ENCODE measurements around the gene CAP2.

Gene CAP2

DNA sequence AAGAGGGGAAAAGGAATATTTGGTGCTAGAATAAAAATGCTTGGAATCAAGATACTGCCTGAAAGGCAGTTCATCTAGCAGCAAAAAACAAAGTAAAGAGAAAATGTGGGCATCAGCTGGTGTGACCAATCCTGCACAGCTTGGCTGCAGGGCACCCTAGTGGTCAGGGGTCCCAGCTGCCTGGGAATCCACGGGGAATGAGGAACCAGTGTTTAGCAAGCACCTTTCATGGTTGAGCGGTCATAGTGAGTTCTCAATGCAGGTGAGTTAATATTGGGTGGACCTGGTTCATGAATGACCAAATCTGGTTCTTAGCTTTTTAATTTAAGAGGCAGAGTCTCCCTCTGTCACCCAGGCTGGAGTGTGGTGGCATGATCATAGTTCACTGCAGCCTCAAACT is 53.3 kb downstream of the CAP2 start:
- DNase-seq: no peak

- DNase-seq: no peak
Measured at GRCh38 chr6:17448165-17448564, 54.8 kb downstream of the CAP2 start.

GRCh38 chr6:17450397-17450796 is 57.0 kb downstream of the CAP2 start:
- DNase-seq: no peak

DNA sequence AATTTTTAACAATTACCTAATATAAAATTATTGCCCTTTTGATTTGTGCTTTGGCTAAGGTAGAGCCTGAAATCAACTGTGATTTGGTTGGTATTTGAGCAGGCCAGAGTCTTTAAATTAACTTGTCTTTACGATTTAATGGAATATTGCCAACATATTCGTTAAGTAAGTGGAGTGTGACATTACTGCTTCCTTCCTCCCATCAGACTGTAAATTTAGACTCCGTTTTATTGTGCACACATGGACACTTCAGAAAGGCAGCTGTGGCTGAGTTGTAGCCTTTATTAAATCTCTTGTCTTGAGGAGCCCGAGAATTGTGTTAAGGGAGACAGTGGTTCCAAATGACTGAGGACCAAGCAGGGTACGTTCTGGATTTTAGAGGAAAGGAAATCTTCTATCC is 57.4 kb downstream of the CAP2 start:
- peak; percentile 1 for DNase-seq

- no peak for DNase-seq
Measured at GRCh38 chr6:17452096-17452495, 58.7 kb downstream of the CAP2 start.

GRCh38 chr6:17454316-17455005 is 61.1 kb downstream of the CAP2 start:
- no peak for DNase-seq

GRCh38 chr6:17455919-17456318 is 62.5 kb downstream of the CAP2 start:
- no peak for DNase-seq

GRCh38 chr6:17456711-17457110 is 63.3 kb downstream of the CAP2 start:
- no peak for DNase-seq

- DNase-seq: no peak
Measured at GRCh38 chr6:17457405-17457804, 64.0 kb downstream of the CAP2 start.

DNA sequence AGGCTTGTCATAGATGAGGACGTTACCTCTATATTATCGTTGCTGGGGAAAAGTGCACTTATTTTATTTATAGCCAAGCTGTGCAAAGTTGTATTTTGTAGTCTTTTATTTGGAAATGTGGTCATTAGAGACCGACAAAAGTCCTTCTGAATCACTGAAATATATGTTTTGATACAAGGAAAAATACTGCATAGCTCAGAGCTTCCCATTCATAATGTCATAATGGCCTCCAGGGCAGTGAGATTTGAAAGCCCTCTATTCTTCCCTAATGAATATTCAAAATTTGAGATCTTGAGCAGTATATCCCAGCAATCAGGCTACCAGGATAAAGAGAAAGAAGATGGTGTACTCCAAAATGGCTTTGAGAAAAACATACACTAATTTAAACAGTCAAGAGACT is 64.6 kb downstream of the CAP2 start:
- no peak for DNase-seq

GRCh38 chr6:17458966-17459365 is 65.6 kb downstream of the CAP2 start:
- no peak for DNase-seq

DNA sequence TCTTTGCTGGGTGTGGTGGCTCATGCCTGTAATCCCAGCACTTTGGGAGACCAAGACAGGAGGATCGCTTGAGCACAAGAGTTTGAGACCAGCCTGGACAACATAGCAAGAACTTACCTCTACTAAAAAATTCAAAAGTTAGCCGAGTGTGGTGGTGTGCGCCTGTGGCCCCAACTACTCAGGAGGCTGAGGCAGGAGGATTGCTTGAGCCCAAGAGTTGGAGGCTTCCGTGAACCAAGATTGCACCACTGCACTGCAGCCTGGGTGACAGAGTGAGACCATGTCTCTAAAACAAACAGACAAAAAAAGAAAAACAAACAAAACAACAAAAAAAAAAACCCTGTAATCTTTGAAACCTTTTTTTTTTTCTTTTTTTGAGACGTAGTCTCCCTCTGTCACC is 67.5 kb downstream of the CAP2 start:
- DNase-seq: no peak

DNA sequence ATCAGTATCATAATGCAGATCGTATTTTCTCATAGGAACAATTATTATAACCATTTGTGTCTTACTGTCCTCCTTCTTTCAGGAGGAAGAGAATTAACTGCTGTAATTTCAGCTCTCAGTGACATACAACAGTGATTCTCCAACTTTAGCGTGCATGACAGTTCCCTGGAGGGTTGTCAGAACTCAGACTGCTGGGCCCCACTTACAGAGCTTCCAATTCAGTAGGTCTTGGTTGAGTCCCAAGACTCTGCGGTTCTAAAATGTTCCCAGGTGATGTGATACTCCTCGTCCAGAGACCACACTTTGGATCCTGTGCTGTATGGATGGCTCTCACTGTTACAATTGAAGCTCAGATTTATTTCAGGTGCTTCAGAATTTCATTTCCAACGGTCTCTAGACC is 72.8 kb downstream of the CAP2 start:
- no peak for DNase-seq

GRCh38 chr6:17466707-17467106 is 73.3 kb downstream of the CAP2 start:
- no peak for DNase-seq

DNA sequence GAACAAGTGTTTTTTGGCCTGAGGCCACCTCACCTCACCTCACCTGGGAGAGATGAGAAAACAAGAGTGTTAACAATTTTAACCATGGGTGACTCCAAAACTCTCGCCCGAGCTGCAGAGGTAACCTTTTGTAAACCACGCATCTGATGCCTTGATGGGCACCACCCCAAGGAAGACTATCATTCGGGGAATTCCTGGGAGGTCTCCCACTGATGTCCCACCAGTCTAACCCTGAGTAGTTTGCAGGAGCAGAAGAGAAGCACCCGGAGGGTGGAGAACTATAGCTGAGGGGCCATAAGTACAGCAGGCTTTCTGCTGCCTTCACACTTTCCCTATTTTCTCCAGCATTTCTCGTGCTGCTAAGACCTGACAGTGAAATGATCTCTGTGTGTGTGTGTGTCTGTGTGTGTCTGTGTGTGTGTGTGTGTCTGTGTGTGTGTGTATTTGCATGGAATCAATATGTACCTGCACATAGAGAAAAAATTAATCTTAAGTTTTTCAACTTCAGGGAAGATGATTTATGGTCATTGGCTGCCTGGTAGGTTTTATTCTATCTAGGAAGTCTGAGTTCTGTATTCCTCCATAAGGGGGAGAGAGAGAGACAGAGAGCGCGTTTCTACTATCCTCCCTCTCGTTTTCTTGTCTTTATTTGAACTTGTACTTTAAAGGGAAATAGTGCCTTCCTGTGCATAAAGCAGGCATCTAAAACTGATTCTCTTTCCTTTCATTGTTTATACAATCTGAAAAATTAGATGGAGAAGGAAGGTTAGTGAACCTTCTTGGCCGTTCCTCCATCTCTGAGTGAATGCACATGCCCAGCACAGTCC is 75.8 kb downstream of the CAP2 start:
- DNase-seq: no peak

- no peak for DNase-seq
Measured at GRCh38 chr6:17470202-17470937, 77.0 kb downstream of the CAP2 start.

DNA sequence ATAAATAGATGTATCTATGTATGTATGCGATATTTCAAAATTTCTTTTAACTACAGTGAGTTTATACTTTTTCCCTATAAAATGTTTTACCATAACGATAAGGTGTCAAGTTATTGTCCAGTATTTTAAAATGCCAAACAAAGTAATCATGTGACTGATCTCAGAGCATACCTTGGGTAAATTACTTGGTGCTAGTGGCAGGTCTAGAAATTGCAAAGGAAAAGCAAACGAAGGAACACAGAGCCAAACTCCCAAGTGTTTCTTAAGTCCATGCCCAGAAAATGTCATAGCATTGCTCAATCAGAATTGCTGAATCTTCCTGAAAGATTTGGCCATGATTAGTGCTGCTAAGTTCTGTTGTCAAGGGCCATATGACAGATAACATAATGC is 77.5 kb downstream of the CAP2 start:
- DNase-seq: no peak

- DNase-seq: no peak
Measured at GRCh38 chr6:17472653-17473183, 79.3 kb downstream of the CAP2 start.

GRCh38 chr6:17473554-17473953 is 80.2 kb downstream of the CAP2 start:
- DNase-seq: peak; percentile 7

DNA sequence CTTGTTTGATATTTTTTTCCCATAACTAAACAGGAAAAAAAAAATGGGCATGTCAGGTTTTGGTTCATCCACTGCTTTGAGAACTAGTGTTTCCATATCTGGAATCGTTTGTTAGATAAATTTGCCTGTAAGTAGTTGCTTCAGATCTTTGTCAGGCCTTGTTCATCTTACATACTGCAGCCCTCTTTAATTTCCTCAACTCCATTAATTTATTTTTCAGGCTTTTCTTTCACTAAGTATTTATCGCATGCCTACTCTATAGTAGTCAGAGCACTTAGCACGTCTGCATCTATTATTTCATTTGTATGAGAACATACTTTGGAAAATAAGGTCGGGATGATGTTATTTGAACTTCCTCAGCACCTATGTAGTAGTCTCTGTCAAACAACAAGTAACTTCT is 80.9 kb downstream of the CAP2 start:
- DNase-seq: no peak

DNA sequence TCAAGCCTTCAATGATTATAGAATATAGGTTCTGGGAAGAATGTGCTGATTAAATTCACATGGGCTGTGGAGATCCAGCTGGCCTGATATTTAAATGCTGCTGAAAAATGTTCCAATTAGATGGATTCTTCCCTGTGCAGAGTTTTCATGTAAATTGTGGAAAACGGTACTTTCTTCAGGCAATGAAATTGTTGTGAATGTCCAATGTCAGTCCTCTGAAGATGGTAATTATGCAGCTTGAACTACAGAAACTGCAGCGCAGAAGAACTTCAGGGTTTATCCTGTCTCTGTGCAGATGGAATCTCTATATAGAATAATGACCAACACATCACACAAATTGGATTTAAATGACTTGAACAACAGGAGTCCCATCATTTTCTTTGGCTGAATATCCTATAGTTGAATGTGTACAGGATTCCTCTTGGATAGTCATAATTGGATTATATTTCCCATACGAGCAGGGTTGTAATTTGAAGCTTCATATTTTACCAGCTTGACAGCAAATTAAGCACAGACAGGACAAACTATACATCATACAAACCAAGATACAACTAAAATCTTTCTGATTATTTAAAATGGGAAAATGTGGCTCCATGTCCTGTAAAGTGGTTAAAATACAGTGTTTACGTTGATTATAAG is 82.3 kb downstream of the CAP2 start:
- DNase-seq: no peak

- DNase-seq: no peak
Measured at GRCh38 chr6:17476511-17476910, 83.1 kb downstream of the CAP2 start.

GRCh38 chr6:17477356-17477755 is 84.0 kb downstream of the CAP2 start:
- DNase-seq: no peak
